Measurements from ENCODE around the gene FOXF1. TPM values are rescaled to one million over a fixed set of nuclear protein-coding genes. Genes with fewer than 3 reads are reported as not detected.

Gene FOXF1
- total and polyA plus RNA-seq, 2 of the 13 experiments (the other 11 are each of a cell fraction or from before 2014, with no cell fraction given), result not detected

DNA sequence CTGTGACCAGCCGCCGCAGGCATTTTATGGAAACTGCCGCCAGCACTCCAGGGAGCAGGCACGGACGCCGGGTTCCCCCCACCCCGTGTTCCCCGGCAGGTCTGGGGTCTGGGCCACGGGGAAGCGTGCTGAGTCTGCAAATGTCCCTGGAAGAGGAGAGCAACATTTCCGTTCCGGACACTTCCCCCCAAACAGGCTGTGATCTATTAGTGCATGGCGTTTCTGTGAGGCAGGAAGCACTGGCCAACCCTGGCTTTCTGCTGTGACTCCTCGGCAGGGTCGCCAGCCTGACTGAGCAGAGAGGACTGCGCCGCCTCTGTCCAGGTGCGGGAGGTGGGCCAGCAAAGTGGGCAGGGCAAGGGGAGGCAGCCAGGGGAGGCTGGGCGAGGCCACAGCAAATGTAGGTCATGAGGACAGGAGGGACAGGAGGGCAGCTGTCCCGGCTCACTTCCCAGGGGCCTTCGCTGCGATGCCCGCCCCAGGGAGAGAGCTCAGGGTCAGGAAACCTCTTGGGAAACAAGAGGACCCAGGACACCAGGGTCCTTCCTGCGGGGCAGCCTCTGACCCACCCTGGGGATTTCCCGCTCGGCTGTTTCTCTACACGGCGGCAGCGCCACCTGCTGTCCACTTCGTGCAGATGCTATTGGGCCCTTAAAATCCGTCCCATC, 9.5 kb downstream of the FOXF1 start (continued):
- no peak for TF ChIP-seq U2AF1 (optimal IDR thresholded peaks at IDR 0.05; ENCODE audit: low read depth, low read length)
- TF ChIP-seq JUNB (CRISPR knock-in tag; IDR thresholded peaks at IDR 0.05; ENCODE audit: borderline replicate concordance), result no peak
- TF ChIP-seq, protein P1, sequence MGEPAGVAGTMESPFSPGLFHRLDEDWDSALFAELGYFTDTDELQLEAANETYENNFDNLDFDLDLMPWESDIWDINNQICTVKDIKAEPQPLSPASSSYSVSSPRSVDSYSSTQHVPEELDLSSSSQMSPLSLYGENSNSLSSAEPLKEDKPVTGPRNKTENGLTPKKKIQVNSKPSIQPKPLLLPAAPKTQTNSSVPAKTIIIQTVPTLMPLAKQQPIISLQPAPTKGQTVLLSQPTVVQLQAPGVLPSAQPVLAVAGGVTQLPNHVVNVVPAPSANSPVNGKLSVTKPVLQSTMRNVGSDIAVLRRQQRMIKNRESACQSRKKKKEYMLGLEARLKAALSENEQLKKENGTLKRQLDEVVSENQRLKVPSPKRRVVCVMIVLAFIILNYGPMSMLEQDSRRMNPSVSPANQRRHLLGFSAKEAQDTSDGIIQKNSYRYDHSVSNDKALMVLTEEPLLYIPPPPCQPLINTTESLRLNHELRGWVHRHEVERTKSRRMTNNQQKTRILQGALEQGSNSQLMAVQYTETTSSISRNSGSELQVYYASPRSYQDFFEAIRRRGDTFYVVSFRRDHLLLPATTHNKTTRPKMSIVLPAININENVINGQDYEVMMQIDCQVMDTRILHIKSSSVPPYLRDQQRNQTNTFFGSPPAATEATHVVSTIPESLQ (CRISPR knock-in tag; conservative IDR thresholded peaks at IDR 0.05), result no peak
- TF ChIP-seq MAFK (conservative IDR thresholded peaks at IDR 0.05 in 1 of 2, IDR thresholded peaks at IDR 0.05 in 1 of 2; ENCODE audit: low read length in 2 of 2), result peak in 1 of 2 experiments; percentile 4; a peak in 1 of 4 replicates
- TF ChIP-seq DMAP1 (CRISPR knock-in tag; IDR thresholded peaks at IDR 0.05), result no peak
- no peak for TF ChIP-seq TRIM24 (CRISPR knock-in tag; IDR thresholded peaks at IDR 0.05)
- no peak for TF ChIP-seq ZMYM3 (CRISPR knock-in tag; IDR thresholded peaks at IDR 0.05)
- no peak for TF ChIP-seq CENPBD1 (CRISPR knock-in tag; IDR thresholded peaks at IDR 0.05; ENCODE audit: borderline replicate concordance, low read depth)
- no peak for TF ChIP-seq ZNF782 (CRISPR knock-in tag; IDR thresholded peaks at IDR 0.05; ENCODE audit: borderline replicate concordance)
- TF ChIP-seq ZNF615 (CRISPR knock-in tag; IDR thresholded peaks at IDR 0.05; ENCODE audit: borderline replicate concordance), result no peak
- TF ChIP-seq MNT (IDR thresholded peaks at IDR 0.05), result no peak
- TF ChIP-seq ZMYM4 (CRISPR knock-in tag; IDR thresholded peaks at IDR 0.05), result no peak
- TF ChIP-seq HMG20B (CRISPR knock-in tag; conservative IDR thresholded peaks at IDR 0.05), result no peak
- no peak for TF ChIP-seq NCOA2 (CRISPR knock-in tag; IDR thresholded peaks at IDR 0.05)
- TF ChIP-seq ZNF30 (CRISPR knock-in tag; IDR thresholded peaks at IDR 0.05), result no peak
- TF ChIP-seq ZNF644 (CRISPR knock-in tag; IDR thresholded peaks at IDR 0.05; ENCODE audit: low read depth), result no peak
- no peak for TF ChIP-seq RARA (CRISPR knock-in tag; IDR thresholded peaks at IDR 0.05)
- TF ChIP-seq, protein P2, sequence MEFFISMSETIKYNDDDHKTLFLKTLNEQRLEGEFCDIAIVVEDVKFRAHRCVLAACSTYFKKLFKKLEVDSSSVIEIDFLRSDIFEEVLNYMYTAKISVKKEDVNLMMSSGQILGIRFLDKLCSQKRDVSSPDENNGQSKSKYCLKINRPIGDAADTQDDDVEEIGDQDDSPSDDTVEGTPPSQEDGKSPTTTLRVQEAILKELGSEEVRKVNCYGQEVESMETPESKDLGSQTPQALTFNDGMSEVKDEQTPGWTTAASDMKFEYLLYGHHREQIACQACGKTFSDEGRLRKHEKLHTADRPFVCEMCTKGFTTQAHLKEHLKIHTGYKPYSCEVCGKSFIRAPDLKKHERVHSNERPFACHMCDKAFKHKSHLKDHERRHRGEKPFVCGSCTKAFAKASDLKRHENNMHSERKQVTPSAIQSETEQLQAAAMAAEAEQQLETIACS (CRISPR knock-in tag; IDR thresholded peaks at IDR 0.05), result no peak
- TF ChIP-seq ZNF616 (CRISPR knock-in tag; IDR thresholded peaks at IDR 0.05; ENCODE audit: low read depth), result no peak
- no peak for TF ChIP-seq ZNF883 (CRISPR knock-in tag; IDR thresholded peaks at IDR 0.05; ENCODE audit: not compliant biosample characterization)
- TF ChIP-seq ZBTB7B (CRISPR knock-in tag; IDR thresholded peaks at IDR 0.05), result 0 out of 2 replicates have a peak, but pooled peaks have one; percentile 49
- TF ChIP-seq ZNF792 (CRISPR knock-in tag; IDR thresholded peaks at IDR 0.05), result no peak
- no peak for TF ChIP-seq POLR2AphosphoS5 (IDR thresholded peaks at IDR 0.05; ENCODE audit: low read depth, low read length)
- no peak for TF ChIP-seq GMEB1 (CRISPR knock-in tag; IDR thresholded peaks at IDR 0.05; ENCODE audit: borderline replicate concordance)
- TF ChIP-seq ZBTB8A (CRISPR knock-in tag; IDR thresholded peaks at IDR 0.05; ENCODE audit: borderline replicate concordance, low read depth), result no peak
- TF ChIP-seq STAG1 (CRISPR knock-in tag; IDR thresholded peaks at IDR 0.05), result peak; percentile 90

Data from HepG2 (cell line).